Liver (tissue), 9 donors: Measurements from ENCODE around the gene NRG2. TPM values are rescaled to one million over a fixed set of nuclear protein-coding genes. Genes with fewer than 3 reads are reported as not detected.

Experiments
- DNase-seq: peaks from one replicate; pipeline ENCODE4 v3.0.0-alpha.2; 2017; ENCODE audit warnings: low spot score
- H3K27ac ChIP-seq, 2 donors: one replicate each; pipeline ENCODE4 v1.7.0; 2013; ENCODE audit warnings: inconsistent platforms in 2 of 2, low read length in 2 of 2, control low read depth in 1 of 2, low read depth in 1 of 2, mild to moderate bottlenecking in 1 of 2
- H3K27me3 ChIP-seq, 4 donors: one replicate each; pipeline versions ENCODE4 v1.6.1 to v1.7.0; 2013; ENCODE audit warnings: low read length in 3 of 4, inconsistent platforms in 1 of 4, mild to moderate bottlenecking in 1 of 4, moderate library complexity in 1 of 4; ENCODE audit not compliant: control insufficient read depth in 4 of 4, insufficient read depth in 4 of 4
- H3K36me3 ChIP-seq, 4 donors: one replicate each; pipeline versions ENCODE4 v1.6.1 to v1.7.0; 2013; ENCODE audit warnings: low read length in 3 of 4, mild to moderate bottlenecking in 3 of 4, low read depth in 1 of 4, moderate library complexity in 1 of 4; ENCODE audit not compliant: control insufficient read depth in 4 of 4, insufficient read depth in 3 of 4
- H3K4me1 ChIP-seq, 4 donors: one replicate each; pipeline versions ENCODE4 v1.6.1 to v1.7.0; 2013; ENCODE audit warnings: low read length in 3 of 4, mild to moderate bottlenecking in 3 of 4, moderate library complexity in 1 of 4; ENCODE audit not compliant: control insufficient read depth in 4 of 4, insufficient read depth in 4 of 4
- H3K4me3 ChIP-seq, 3 donors: one replicate each; pipeline versions ENCODE4 v1.6.1 to v1.7.0; 2013; ENCODE audit warnings: low read length in 3 of 3, control low read depth in 1 of 3, low read depth in 1 of 3, mild to moderate bottlenecking in 1 of 3
- H3K9ac ChIP-seq, 2 donors: one replicate each; pipeline ENCODE4 v1.7.0; 2013; ENCODE audit warnings: low read length in 2 of 2, mild to moderate bottlenecking in 2 of 2, moderate library complexity in 2 of 2, control low read depth in 1 of 2, low read depth in 1 of 2
- H3K9me3 ChIP-seq, 4 donors: one replicate each; pipeline versions ENCODE4 v1.6.1 to v1.7.0; 2013; ENCODE audit warnings: low read length in 3 of 4; ENCODE audit not compliant: control insufficient read depth in 4 of 4
- CTCF ChIP-seq: fragments of 150-350 bp; IDR thresholded peaks from 2 replicates; pipeline ENCODE4 v1.5.1; 2017; ENCODE audit warnings: improper control_type of control experiment, low read depth, low read length; ENCODE audit not compliant: missing input control
- EGR1 ChIP-seq, 2 donors: IDR thresholded peaks; 2 replicates each; pipeline ENCODE4 v1.6.1; 2016 to 2018; ENCODE audit warnings: antibody characterized with exemption in 2 of 2, low read depth in 2 of 2
- FOXA1 ChIP-seq: IDR thresholded peaks from 2 replicates; pipeline ENCODE4 v1.6.1; 2016; ENCODE audit warnings: antibody characterized with exemption
- FOXA2 ChIP-seq: IDR thresholded peaks from 2 replicates; pipeline ENCODE4 v1.6.1; 2016; ENCODE audit warnings: antibody characterized with exemption
- GABPA ChIP-seq, 2 donors: IDR thresholded peaks in 1 of 2; conservative IDR thresholded peaks in 1 of 2; 2 replicates each; pipeline ENCODE4 v1.6.1; 2016; ENCODE audit warnings: antibody characterized with exemption in 2 of 2, mild to moderate bottlenecking in 1 of 2, moderate library complexity in 1 of 2
- HNF4G ChIP-seq: IDR thresholded peaks from 2 replicates; pipeline ENCODE4 v1.6.1; 2016; ENCODE audit warnings: antibody characterized with exemption
- JUND ChIP-seq, 2 donors: IDR thresholded peaks; 2 replicates each; pipeline ENCODE4 v1.6.1; 2016; ENCODE audit warnings: antibody characterized with exemption in 2 of 2
- RAD21 ChIP-seq, 2 donors: IDR thresholded peaks; 2 replicates each; pipeline ENCODE4 v1.6.1; 2016; ENCODE audit warnings: antibody characterized with exemption in 2 of 2, mild to moderate bottlenecking in 2 of 2
- REST ChIP-seq: IDR thresholded peaks from 2 replicates; pipeline ENCODE4 v1.6.1; 2016; ENCODE audit warnings: antibody characterized with exemption, mild to moderate bottlenecking
- SP1 ChIP-seq: IDR thresholded peaks from 2 replicates; pipeline ENCODE4 v1.6.1; 2018; ENCODE audit warnings: antibody characterized with exemption, mild to moderate bottlenecking
- TAF1 ChIP-seq: conservative IDR thresholded peaks from 2 replicates; pipeline ENCODE4 v1.6.1; 2016; ENCODE audit warnings: antibody characterized with exemption, mild to moderate bottlenecking
- WGBS: extraction: QIAGEN DNeasy Blood & Tissue Kit; methylation state at CpG from one replicate; pipeline ENCODE4 v1.1.7; 2013; 5-methylcytosine and 5-hydroxymethylcytosine counted together
- polyA plus RNA-seq, 2 donors: library from polyadenylated mRNA; stranded (reverse) in 1 of 2; unstranded in 1 of 2; fragments of 200-250 nt in 1 of 2; fragments of >200 nt in 1 of 2; fragmentation: Nextera tagmentation in 1 of 2; extraction: Ambion mirVana in 1 of 2; gene quantifications; one replicate each; pipeline versions ENCODE4 v1.2.1 to v1.2.3, GENCODE V29; 2013 to 2015
- total RNA-seq, 2 donors: library from RNA; depleted of rRNA; stranded (reverse); fragments of >200 nt; gene quantifications; one replicate each; pipeline ENCODE4 v1.2.3, GENCODE V29; 2014
- TF ChIP-seq, protein P1 (sequence below): IDR thresholded peaks from 2 replicates; pipeline ENCODE4 v1.6.1; 2016; ENCODE audit warnings: antibody characterized with exemption
- TF ChIP-seq, protein P2 (sequence below): IDR thresholded peaks from 2 replicates; pipeline ENCODE4 v1.6.1; 2016; ENCODE audit warnings: antibody characterized with exemption
- donor health status: healthy.
- donor health status: healthy.
- donor health status: healthy.
- donor health status: healthy.
- donor health status: healthy.

Gene NRG2
- total and polyA plus RNA-seq, 4 donors, result 0.07 to 0.08 TPM; not detected in 2

DNA sequence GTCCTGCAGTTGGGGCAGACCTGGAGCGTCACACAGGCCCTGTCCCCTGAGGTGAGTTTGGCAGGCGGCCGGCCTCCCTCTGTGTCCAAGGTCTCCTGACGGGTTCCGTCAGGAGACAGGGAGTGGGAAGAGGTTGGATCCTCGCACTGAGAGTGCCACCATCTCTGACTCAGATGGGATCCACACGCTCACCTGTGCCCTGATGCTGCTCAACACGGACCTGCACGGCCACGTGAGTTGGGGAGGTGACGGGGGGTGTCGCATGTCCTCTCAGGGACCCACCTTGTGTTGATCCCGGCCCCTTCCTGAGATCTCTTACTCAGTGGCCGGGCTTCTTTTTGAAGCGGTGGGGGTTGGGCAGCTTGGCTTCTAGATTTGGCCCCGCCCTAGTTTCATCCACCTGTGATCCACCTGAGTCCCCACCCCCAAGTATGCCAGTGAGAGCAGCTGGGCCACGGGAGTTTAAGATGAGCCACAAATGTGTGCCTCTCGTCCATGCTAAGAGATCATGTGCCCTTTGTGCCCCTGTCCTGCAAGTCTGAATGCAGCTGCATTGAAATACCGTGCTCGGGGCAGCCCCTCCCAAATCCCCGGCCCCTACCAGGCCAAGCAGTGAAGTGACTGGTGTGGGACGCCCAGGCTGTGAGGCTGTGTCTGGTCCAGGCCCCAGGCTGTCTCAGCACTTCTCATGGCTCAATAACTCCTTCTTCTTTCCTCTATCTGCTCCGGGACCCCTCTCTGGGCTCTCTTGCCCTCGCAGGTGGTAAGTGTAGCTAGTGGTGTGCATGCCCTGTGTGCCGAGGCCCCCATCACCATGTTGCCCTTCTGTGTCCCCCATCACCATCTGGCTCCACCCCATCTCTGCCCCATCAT is 220.3 kb downstream of the NRG2 start (continued):
- TF ChIP-seq, protein P1, sequence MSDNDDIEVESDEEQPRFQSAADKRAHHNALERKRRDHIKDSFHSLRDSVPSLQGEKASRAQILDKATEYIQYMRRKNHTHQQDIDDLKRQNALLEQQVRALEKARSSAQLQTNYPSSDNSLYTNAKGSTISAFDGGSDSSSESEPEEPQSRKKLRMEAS, result no peak
- TF ChIP-seq TAF1, result no peak
- TF ChIP-seq FOXA2, result no peak
- TF ChIP-seq, protein P2, sequence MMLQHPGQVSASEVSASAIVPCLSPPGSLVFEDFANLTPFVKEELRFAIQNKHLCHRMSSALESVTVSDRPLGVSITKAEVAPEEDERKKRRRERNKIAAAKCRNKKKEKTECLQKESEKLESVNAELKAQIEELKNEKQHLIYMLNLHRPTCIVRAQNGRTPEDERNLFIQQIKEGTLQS, result no peak

DNA sequence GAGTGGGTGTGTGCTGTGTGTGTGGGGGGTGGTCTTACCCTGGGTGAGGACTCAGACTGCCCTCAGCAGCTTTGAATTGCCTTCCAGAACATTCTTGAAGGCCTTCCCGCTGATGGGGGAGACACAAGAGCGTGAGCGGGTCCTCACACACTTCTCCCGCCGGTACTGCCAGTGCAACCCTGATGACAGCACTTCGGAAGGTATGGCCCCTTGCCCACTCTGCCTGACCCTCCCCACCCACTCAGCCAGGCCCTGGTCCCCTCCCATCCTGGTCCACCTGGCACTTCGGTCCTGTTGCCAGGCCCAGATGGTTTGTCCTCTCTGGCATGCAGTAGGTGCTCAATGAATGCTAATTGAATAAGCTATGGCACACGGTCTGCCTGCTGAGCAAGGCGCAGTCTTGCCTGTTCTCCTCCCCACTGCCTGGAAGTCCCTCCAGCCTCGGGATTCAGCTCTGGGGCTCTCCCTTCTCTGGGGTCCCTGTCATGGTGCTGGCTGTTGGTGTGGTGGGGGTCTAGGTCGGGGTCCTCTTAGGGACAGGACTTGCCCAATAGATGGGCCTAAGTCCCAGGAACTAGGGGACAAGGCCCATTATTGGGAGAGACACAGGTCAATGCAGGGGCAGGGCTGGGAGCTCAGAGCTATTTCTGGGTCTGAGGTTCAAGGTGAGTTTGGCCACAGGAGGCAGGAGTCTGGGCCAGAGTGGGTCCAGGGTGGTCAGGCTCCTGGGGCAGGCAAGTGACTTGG is 221.1 kb downstream of the NRG2 start:
- no peak overlapping the region for H3K27ac ChIP-seq
- TF ChIP-seq, protein P2, result no peak
- no peak for TF ChIP-seq GABPA (IDR thresholded peaks at IDR 0.05 in 1 of 2, conservative IDR thresholded peaks at IDR 0.05 in 1 of 2)
- H3K27me3 ChIP-seq, result no peaks in the 10 kb centered on the region
- 95% methylated on average over 11 of the region's 11 CpGs for WGBS
- no peaks in the 10 kb centered on the region for H3K9me3 ChIP-seq
- no peak for DNase-seq
- no peaks in the 10 kb centered on the region for H3K36me3 ChIP-seq
- H3K4me3 ChIP-seq, result no peak overlapping the region
- H3K4me1 ChIP-seq, result no peaks in the 10 kb centered on the region
- H3K9ac ChIP-seq, result no peak overlapping the region

DNA sequence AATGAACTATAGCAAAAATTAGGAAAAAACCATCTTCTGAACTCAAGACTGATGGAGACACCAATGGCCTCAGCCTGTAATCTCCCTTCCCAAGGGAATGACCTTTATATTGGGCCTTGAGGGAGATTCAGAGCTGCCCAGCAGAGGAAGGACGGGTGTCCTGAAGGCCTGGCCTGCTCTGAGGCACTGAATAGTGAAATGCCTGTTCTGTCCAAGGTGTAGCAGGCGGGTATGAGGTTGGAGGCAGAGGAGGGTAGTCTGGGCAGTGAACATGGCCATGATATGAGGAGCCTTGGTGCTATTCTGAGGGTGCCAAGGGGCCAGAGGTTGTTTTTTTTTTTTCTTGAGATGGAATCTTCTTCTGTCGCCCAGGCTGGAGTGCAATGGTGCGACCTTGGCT is 222.5 kb downstream of the NRG2 start:
- no peak overlapping the region for H3K9ac ChIP-seq
- WGBS, result 86% methylated on average over 4 of the region's 4 CpGs
- H3K4me1 ChIP-seq, result no peaks in the 10 kb centered on the region
- TF ChIP-seq REST, result no peak
- TF ChIP-seq JUND (IDR thresholded peaks at IDR 0.05), result no peak
- no peak for TF ChIP-seq EGR1 (IDR thresholded peaks at IDR 0.05; ENCODE audit: low read depth in 2 of 2)
- no peak for TF ChIP-seq RAD21 (IDR thresholded peaks at IDR 0.05)
- no peak for TF ChIP-seq FOXA1
- TF ChIP-seq TAF1, result no peak
- TF ChIP-seq CTCF, result no peak
- TF ChIP-seq HNF4G, result no peak
- no peak for TF ChIP-seq SP1
- no peaks in the 10 kb centered on the region for H3K27me3 ChIP-seq
- no peak overlapping the region for H3K4me3 ChIP-seq
- H3K9me3 ChIP-seq, result no peaks in the 10 kb centered on the region
- DNase-seq, result no peak
- H3K36me3 ChIP-seq, result no peaks in the 10 kb centered on the region
- H3K27ac ChIP-seq, result no peak overlapping the region
